ENCODE measurements around the gene HAUS6.

Gene HAUS6

GRCh38 chr9:19087106-19088000 is 15.4 kb downstream of the HAUS6 start:
- no peak for TF ChIP-seq CTCF (IDR thresholded peaks at IDR 0.05; ENCODE audit: low read depth, low read length)
- no peak overlapping the region for H3K4me3 ChIP-seq (ENCODE audit: low read depth, low read length)

- TF ChIP-seq CTCF (IDR thresholded peaks at IDR 0.05; ENCODE audit: low read depth, low read length) = no peak
These were observed 17.4 kb downstream of the HAUS6 start for GRCh38 chr9:19085295-19085694.

GRCh38 chr9:19074836-19075235 is 27.9 kb downstream of the HAUS6 start:
- TF ChIP-seq CTCF (IDR thresholded peaks at IDR 0.05; ENCODE audit: low read depth, low read length) = no peak
- H3K4me3 ChIP-seq (ENCODE audit: low read depth, low read length) = no peak overlapping the region

More at GRCh38 chr9:19085295-19085694, 17.4 kb downstream of the HAUS6 start:
- no peak overlapping the region for H3K4me3 ChIP-seq (ENCODE audit: low read depth, low read length)

GRCh38 chr9:19074229-19074628 is 28.5 kb downstream of the HAUS6 start:
- TF ChIP-seq CTCF (IDR thresholded peaks at IDR 0.05; ENCODE audit: low read depth, low read length) = no peak
- H3K4me3 ChIP-seq (ENCODE audit: low read depth, low read length) = no peak overlapping the region

- TF ChIP-seq CTCF (IDR thresholded peaks at IDR 0.05; ENCODE audit: low read depth, low read length) = no peak
- no peak overlapping the region for H3K4me3 ChIP-seq (ENCODE audit: low read depth, low read length)
These were observed 45.7 kb downstream of the HAUS6 start for GRCh38 chr9:19057033-19057432.

GRCh38 chr9:19050637-19051591 is 51.8 kb downstream of the HAUS6 start:
- H3K4me3 ChIP-seq (ENCODE audit: low read depth, low read length) = peak overlapping the region; percentile 93
- TF ChIP-seq CTCF (IDR thresholded peaks at IDR 0.05; ENCODE audit: low read depth, low read length) = no peak
